Embryonic facial prominence (tissue), 1 donor: ENCODE results near the gene SIGLEC5.
"Not testable (repeated sequence)": the region's sequence is repeated elsewhere in the genome, so short reads cannot be mapped to it uniquely, and the experiment has no call there.

Experiments
- DNase-seq: peaks from one replicate; pipeline ENCODE4 v3.0.0-alpha.2; 2016; ENCODE audit errors: extremely low spot score

The SIGLEC5 gene

GRCh38 chr19:51630315-51630714 lies at the start of gene SIGLEC5:
TSS of gene SIGLEC5 (minus strand) at chr19:51630401. CDS start at chr19:51630335, 66 bp downstream.
- DNase-seq: not testable (repeated sequence)

- no peak for DNase-seq
Observed at GRCh38 chr19:51676566-51677083, 46.4 kb upstream of the SIGLEC5 start.

- not testable (repeated sequence) for DNase-seq
Observed at GRCh38 chr19:51675911-51676565, 45.8 kb upstream of the SIGLEC5 start.

GRCh38 chr19:51668216-51668615 lies 38.0 kb upstream of the SIGLEC5 start:
- no peak for DNase-seq

- no peak for DNase-seq
Observed at GRCh38 chr19:51664997-51665396, 34.8 kb upstream of the SIGLEC5 start.

GRCh38 chr19:51664131-51664530 lies 33.9 kb upstream of the SIGLEC5 start:
- DNase-seq: no peak

GRCh38 chr19:51663650-51664049 lies 33.4 kb upstream of the SIGLEC5 start:
- no peak for DNase-seq

GRCh38 chr19:51660975-51661600 lies 30.9 kb upstream of the SIGLEC5 start:
- peak; percentile 29 for DNase-seq

- DNase-seq: no peak
Observed at GRCh38 chr19:51654783-51655182, 24.6 kb upstream of the SIGLEC5 start.

GRCh38 chr19:51653162-51653561 lies 23.0 kb upstream of the SIGLEC5 start:
- no peak for DNase-seq

GRCh38 chr19:51652266-51652665 lies 22.1 kb upstream of the SIGLEC5 start:
- DNase-seq: no peak

- no peak for DNase-seq
Observed at GRCh38 chr19:51651216-51651846, 21.1 kb upstream of the SIGLEC5 start.

- no peak for DNase-seq
Observed at GRCh38 chr19:51647318-51647717, 17.1 kb upstream of the SIGLEC5 start.

- not testable (repeated sequence) for DNase-seq
Observed at GRCh38 chr19:51646730-51647129, 16.5 kb upstream of the SIGLEC5 start, which contains the start of gene SIGLEC14. TSS of gene SIGLEC14 (minus strand) at chr19:51646825. CDS start at chr19:51646759, 66 bp downstream.

- DNase-seq: no peak
Observed at GRCh38 chr19:51644636-51645271, 14.6 kb upstream of the SIGLEC5 start.

GRCh38 chr19:51641648-51642047 lies 11.4 kb upstream of the SIGLEC5 start:
- no peak for DNase-seq

GRCh38 chr19:51640386-51640785 lies 10.2 kb upstream of the SIGLEC5 start:
- DNase-seq: no peak

- DNase-seq: no peak
Observed at GRCh38 chr19:51639916-51640315, 9.7 kb upstream of the SIGLEC5 start.

- no peak for DNase-seq
Observed at GRCh38 chr19:51637362-51637978, 7.3 kb upstream of the SIGLEC5 start.

GRCh38 chr19:51632126-51632525 lies 1.9 kb upstream of the SIGLEC5 start:
- DNase-seq: no peak

- no peak for DNase-seq
Observed at GRCh38 chr19:51628153-51628939, 1.9 kb downstream of the SIGLEC5 start.
